ENCODE measurements around the gene LAPTM5. TPM values are rescaled to one million over a fixed set of nuclear protein-coding genes. Genes with fewer than 3 reads are reported as not detected.

Gene LAPTM5
- total RNA-seq, 1 experiment from 2014 or later: not detected

GRCh38 chr1:30732277-30732996 is 25.1 kb downstream of the LAPTM5 start:
- BruUV-seq (replicated peaks): no TSS peak
- DNase-seq: no peak
- H3K79me2 ChIP-seq (ENCODE audit: low read length): no peaks in the 10 kb centered on the region
- ChIA-PET CTCF (interaction anchor here (0.5 kb wide), 1 partner anchor 89 kb away, joined by 3 read pairs; no protein-coding TSS in a partner anchor), POLR2A (ENCODE audit: unreplicated experiment) (no interaction called here)
- no peak for ATAC-seq
- no peak overlapping the region for H3K27ac ChIP-seq (ENCODE audit: low read length)
- no peak overlapping the region for H3K9ac ChIP-seq (ENCODE audit: low read length)
- no peaks in the 10 kb centered on the region for H3K4me1 ChIP-seq (ENCODE audit: insufficient read depth, low read length)
- no peak overlapping the region for H3K4me2 ChIP-seq (ENCODE audit: low read length)
- no peaks in the 10 kb centered on the region for H3K27me3 ChIP-seq (ENCODE audit: low read length)
- H3F3A ChIP-seq (ENCODE audit: low read length, unreplicated experiment): no peaks in the 10 kb centered on the region
- H3K4me3 ChIP-seq (ENCODE audit: low read length): no peak overlapping the region
- no peaks in the 10 kb centered on the region for H3K36me3 ChIP-seq (ENCODE audit: low read depth, low read length)
- no peaks in the 10 kb centered on the region for H4K20me1 ChIP-seq (ENCODE audit: low read length)
- H3K9me3 ChIP-seq (ENCODE audit: low read length): no peaks in the 10 kb centered on the region
- intact Hi-C loops (cut with micrococcal nuclease): no loop called here
- no peak for TF ChIP-seq EZH2 (IDR thresholded peaks at IDR 0.05; ENCODE audit: low read length, unreplicated experiment)
- no peak for TF ChIP-seq EZH2phosphoT487 (IDR thresholded peaks at IDR 0.05; ENCODE audit: borderline replicate concordance, low read length)
- TF ChIP-seq, protein P1, sequence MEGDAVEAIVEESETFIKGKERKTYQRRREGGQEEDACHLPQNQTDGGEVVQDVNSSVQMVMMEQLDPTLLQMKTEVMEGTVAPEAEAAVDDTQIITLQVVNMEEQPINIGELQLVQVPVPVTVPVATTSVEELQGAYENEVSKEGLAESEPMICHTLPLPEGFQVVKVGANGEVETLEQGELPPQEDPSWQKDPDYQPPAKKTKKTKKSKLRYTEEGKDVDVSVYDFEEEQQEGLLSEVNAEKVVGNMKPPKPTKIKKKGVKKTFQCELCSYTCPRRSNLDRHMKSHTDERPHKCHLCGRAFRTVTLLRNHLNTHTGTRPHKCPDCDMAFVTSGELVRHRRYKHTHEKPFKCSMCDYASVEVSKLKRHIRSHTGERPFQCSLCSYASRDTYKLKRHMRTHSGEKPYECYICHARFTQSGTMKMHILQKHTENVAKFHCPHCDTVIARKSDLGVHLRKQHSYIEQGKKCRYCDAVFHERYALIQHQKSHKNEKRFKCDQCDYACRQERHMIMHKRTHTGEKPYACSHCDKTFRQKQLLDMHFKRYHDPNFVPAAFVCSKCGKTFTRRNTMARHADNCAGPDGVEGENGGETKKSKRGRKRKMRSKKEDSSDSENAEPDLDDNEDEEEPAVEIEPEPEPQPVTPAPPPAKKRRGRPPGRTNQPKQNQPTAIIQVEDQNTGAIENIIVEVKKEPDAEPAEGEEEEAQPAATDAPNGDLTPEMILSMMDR (conservative IDR thresholded peaks at IDR 0.05; ENCODE audit: low read depth, low read length): no peak
- no peak overlapping the region for H2AFZ ChIP-seq (ENCODE audit: low read length)
- H3K9me2 ChIP-seq (replicated peaks; ENCODE audit: low read length): no peaks in the 10 kb centered on the region

DNA sequence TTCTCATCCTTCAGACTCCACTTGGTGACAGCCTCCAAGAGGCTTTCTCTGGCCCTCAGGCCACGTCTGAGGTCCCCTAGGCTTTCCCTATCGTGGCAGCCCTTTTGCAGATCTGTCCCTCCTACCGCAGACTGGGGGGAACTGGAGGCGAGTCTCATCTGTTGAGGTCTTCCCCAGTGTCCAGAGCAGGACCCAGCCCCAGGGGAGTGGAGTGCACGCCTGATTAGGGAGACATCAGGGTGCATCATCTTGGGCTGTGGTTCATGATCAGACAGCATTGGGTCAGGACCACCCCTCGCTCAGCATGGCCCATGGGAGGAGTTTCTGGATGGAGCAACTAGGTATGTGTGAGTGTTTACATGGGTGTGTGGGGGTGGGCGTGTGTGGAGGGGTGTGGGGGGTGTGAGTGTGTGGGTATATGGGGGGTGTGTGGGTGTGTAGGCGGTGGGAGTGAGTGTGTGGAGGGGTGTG is 25.7 kb downstream of the LAPTM5 start:
- Histone ChIP-seq H3K36me3 (ENCODE audit: low read depth, low read length) (no peaks in the 10 kb centered on the region), H3K4me1 (ENCODE audit: insufficient read depth, low read length) (no peaks in the 10 kb centered on the region), H3K4me3 (ENCODE audit: low read length) (no peak overlapping the region), H4K20me1 (ENCODE audit: low read length) (no peaks in the 10 kb centered on the region), H3K9ac (ENCODE audit: low read length) (no peak overlapping the region), H3K27ac (ENCODE audit: low read length) (no peak overlapping the region), H3K9me3 (ENCODE audit: low read length) (no peaks in the 10 kb centered on the region), H3K4me2 (ENCODE audit: low read length) (no peak overlapping the region), H3K27me3 (ENCODE audit: low read length) (no peaks in the 10 kb centered on the region), H2AFZ (ENCODE audit: low read length) (no peak overlapping the region), H3K79me2 (ENCODE audit: low read length) (no peaks in the 10 kb centered on the region), H3K9me2 (replicated peaks; ENCODE audit: low read length) (no peaks in the 10 kb centered on the region), H3F3A (ENCODE audit: low read length, unreplicated experiment) (no peaks in the 10 kb centered on the region)
- no peak for TF ChIP-seq EZH2phosphoT487 (IDR thresholded peaks at IDR 0.05; ENCODE audit: borderline replicate concordance, low read length)
- TF ChIP-seq, protein P1 (conservative IDR thresholded peaks at IDR 0.05; ENCODE audit: low read depth, low read length): no peak
- no peak for TF ChIP-seq EZH2 (IDR thresholded peaks at IDR 0.05; ENCODE audit: low read length, unreplicated experiment)
- BruUV-seq (replicated peaks): no TSS peak
- DNase-seq (no peak), ATAC-seq (no peak)
- ChIA-PET CTCF (interaction anchor here (0.5 kb wide), 1 partner anchor 89 kb away, joined by 3 read pairs; no protein-coding TSS in a partner anchor), POLR2A (ENCODE audit: unreplicated experiment) (no interaction called here)
- intact Hi-C loops (cut with micrococcal nuclease): no loop called here

- TF ChIP-seq EZH2phosphoT487 (IDR thresholded peaks at IDR 0.05; ENCODE audit: borderline replicate concordance, low read length): no peak
- TF ChIP-seq, protein P1 (conservative IDR thresholded peaks at IDR 0.05; ENCODE audit: low read depth, low read length): no peak
- no peak for TF ChIP-seq EZH2 (IDR thresholded peaks at IDR 0.05; ENCODE audit: low read length, unreplicated experiment)
- no peaks in the 10 kb centered on the region for H3K9me2 ChIP-seq (replicated peaks; ENCODE audit: low read length)
- POLR2A ChIA-PET (ENCODE audit: unreplicated experiment): no interaction called here
- intact Hi-C loops (cut with micrococcal nuclease): no loop called here
- H3K27ac ChIP-seq (ENCODE audit: low read length): no peak overlapping the region
- H3K4me1 ChIP-seq (ENCODE audit: insufficient read depth, low read length): no peaks in the 10 kb centered on the region
- DNase-seq (no peak), ATAC-seq (no peak)
- H3F3A ChIP-seq (ENCODE audit: low read length, unreplicated experiment): no peaks in the 10 kb centered on the region
- no peaks in the 10 kb centered on the region for H3K9me3 ChIP-seq (ENCODE audit: low read length)
- no TSS peak for BruUV-seq (replicated peaks)
- H3K79me2 ChIP-seq (ENCODE audit: low read length): no peaks in the 10 kb centered on the region
- no peaks in the 10 kb centered on the region for H4K20me1 ChIP-seq (ENCODE audit: low read length)
- CTCF ChIA-PET: no interaction called here
- no peak overlapping the region for H3K4me2 ChIP-seq (ENCODE audit: low read length)
- no peaks in the 10 kb centered on the region for H3K27me3 ChIP-seq (ENCODE audit: low read length)
- H3K9ac ChIP-seq (ENCODE audit: low read length): no peak overlapping the region
- no peak overlapping the region for H3K4me3 ChIP-seq (ENCODE audit: low read length)
- no peak overlapping the region for H2AFZ ChIP-seq (ENCODE audit: low read length)
- H3K36me3 ChIP-seq (ENCODE audit: low read depth, low read length): no peaks in the 10 kb centered on the region
Measured at GRCh38 chr1:30731109-30731805, 26.3 kb downstream of the LAPTM5 start.

Measured in PC-3 (cell line).